GM23338 (cell line): ENCODE results near the gene SLC6A12. TPM values are rescaled to one million over a fixed set of nuclear protein-coding genes. Genes with fewer than 3 reads are reported as not detected.

ENCODE experiments used
- ATAC-seq: fragments of 200-7000 bp; cut with Tn5 transposase; 3 replicates; pipeline ENCODE4 v1.9.1; 2020
- DNase-seq: peaks from one replicate; pipeline ENCODE4 v3.0.0-alpha.2; 2015; ENCODE audit warnings: low spot score
- H2AFZ ChIP-seq: fragments of 200-600 bp; sonication (generic); 2 replicates; pipeline ENCODE4 v1.8.0; 2016; ENCODE audit warnings: antibody characterized with exemption, mild to moderate bottlenecking, moderate library complexity
- H3F3A ChIP-seq: fragments of 200-600 bp; sonication (generic); replicated peaks from 2 replicates; pipeline ENCODE4 v1.8.0; 2017; ENCODE audit warnings: antibody characterized with exemption, mixed run types, low read depth
- H3K27ac ChIP-seq: fragments of 200-600 bp; sonication (generic); 2 replicates; pipeline ENCODE4 v1.6.1; 2016; ENCODE audit warnings: low read depth
- H3K27me3 ChIP-seq: fragments of 200-600 bp; sonication (generic); 2 replicates; pipeline ENCODE4 v1.8.0; 2016; ENCODE audit warnings: mild to moderate bottlenecking, mixed run types, moderate library complexity; ENCODE audit not compliant: insufficient read depth
- H3K36me3 ChIP-seq: fragments of 200-600 bp; sonication (generic); 2 replicates; pipeline ENCODE4 v1.8.0; 2016; ENCODE audit warnings: mild to moderate bottlenecking; ENCODE audit not compliant: insufficient read depth
- H3K4me1 ChIP-seq: fragments of 200-600 bp; sonication (generic); 2 replicates; pipeline ENCODE4 v1.8.0; 2016; ENCODE audit warnings: mild to moderate bottlenecking, moderate library complexity; ENCODE audit not compliant: insufficient read depth
- H3K4me2 ChIP-seq: fragments of 200-600 bp; sonication (generic); 2 replicates; pipeline ENCODE4 v1.7.1; 2017; ENCODE audit warnings: mixed run types
- H3K4me3 ChIP-seq: fragments of 200-600 bp; sonication (generic); 2 replicates; pipeline ENCODE4 v1.6.1; 2016; ENCODE audit warnings: mixed run types
- H3K79me2 ChIP-seq: fragments of 200-600 bp; sonication (generic); replicated peaks from 2 replicates; pipeline ENCODE4 v1.8.0; 2017; ENCODE audit warnings: mild to moderate bottlenecking; ENCODE audit not compliant: insufficient read depth
- H3K9me2 ChIP-seq: fragments of 200-600 bp; sonication (generic); 2 replicates; pipeline ENCODE4 v1.8.0; 2017; ENCODE audit not compliant: insufficient read depth
- H4K20me1 ChIP-seq: fragments of 200-600 bp; sonication (generic); replicated peaks from 2 replicates; pipeline ENCODE4 v1.8.0; 2017; ENCODE audit warnings: mild to moderate bottlenecking; ENCODE audit not compliant: insufficient read depth
- H3K27ac Mint-ChIP-seq: 2 replicates; pipeline ENCODE4 v1.8.0; 2020; ENCODE audit warnings: inconsistent platforms, mild to moderate bottlenecking, moderate library complexity, mixed read lengths
- H3K27me3 Mint-ChIP-seq: 3 replicates; pipeline ENCODE4 v1.8.0; 2022; ENCODE audit warnings: low read depth, mild to moderate bottlenecking, moderate library complexity, mixed read lengths, inconsistent platforms; ENCODE audit not compliant: insufficient read depth, poor library complexity
- H3K36me3 Mint-ChIP-seq: 3 replicates; pipeline ENCODE4 v1.8.0; 2021; ENCODE audit warnings: low read depth, mild to moderate bottlenecking, inconsistent platforms, moderate library complexity, mixed read lengths
- H3K4me1 Mint-ChIP-seq: 3 replicates; pipeline ENCODE4 v1.8.0; 2020; ENCODE audit warnings: mild to moderate bottlenecking, inconsistent platforms, mixed read lengths
- H3K4me3 Mint-ChIP-seq: 3 replicates; pipeline ENCODE4 v1.8.0; 2021; ENCODE audit warnings: moderate library complexity, mild to moderate bottlenecking, inconsistent platforms, mixed read lengths
- H3K9me3 Mint-ChIP-seq: 3 replicates; pipeline ENCODE4 v1.8.0; 2020; ENCODE audit warnings: moderate library complexity, mild to moderate bottlenecking, inconsistent platforms, mixed read lengths
- CREB1 ChIP-seq: fragments of 250-450 bp; sonication (Bioruptor Pico); IDR thresholded peaks from 2 replicates; pipeline ENCODE4 v1.5.0; 2020; ENCODE audit warnings: low read depth, mild to moderate bottlenecking, moderate library complexity
- CTCF ChIP-seq, 2 experiments: fragments of 200-600 bp in 1 of 2; sonication (generic) in 1 of 2; conservative IDR thresholded peaks; 2 replicates each; pipeline versions ENCODE4 v1.5.1 to v1.6.1; 2016 to 2017; ENCODE audit warnings: antibody characterized with exemption in 2 of 2, low read depth in 2 of 2, mild to moderate bottlenecking in 2 of 2, moderate library complexity in 1 of 2
- ETS1 ChIP-seq: IDR thresholded peaks from 2 replicates; pipeline ENCODE4 v1.6.1; 2016; ENCODE audit warnings: antibody characterized with exemption
- EZH2 ChIP-seq: fragments of 200-600 bp; sonication (generic); IDR thresholded peaks from one replicate; pipeline ENCODE4 v1.8.0; 2017; ENCODE audit warnings: antibody characterized with exemption, mild to moderate bottlenecking, low read depth; ENCODE audit not compliant: unreplicated experiment
- EZH2phosphoT487 ChIP-seq: fragments of 200-600 bp; sonication (generic); IDR thresholded peaks from one replicate; pipeline ENCODE4 v1.8.1; 2018; ENCODE audit warnings: antibody characterized with exemption; ENCODE audit not compliant: unreplicated experiment
- JUNB ChIP-seq: IDR thresholded peaks from one replicate; pipeline ENCODE4 v1.6.1; 2016; ENCODE audit warnings: antibody characterized with exemption; ENCODE audit not compliant: unreplicated experiment
- NANOG ChIP-seq: IDR thresholded peaks from 2 replicates; pipeline ENCODE4 v1.6.1; 2016; ENCODE audit warnings: antibody characterized with exemption, borderline replicate concordance
- POLR2AphosphoS5 ChIP-seq: IDR thresholded peaks from 2 replicates; pipeline ENCODE4 v1.6.1; 2016; ENCODE audit warnings: antibody characterized with exemption, low read depth
- REST ChIP-seq: IDR thresholded peaks from one replicate; pipeline ENCODE4 v1.6.1; 2018; ENCODE audit warnings: antibody characterized with exemption; ENCODE audit not compliant: unreplicated experiment
- STAT1 ChIP-seq: IDR thresholded peaks from one replicate; pipeline ENCODE4 v1.6.1; 2016; ENCODE audit warnings: antibody characterized with exemption; ENCODE audit not compliant: unreplicated experiment
- ZNF114 ChIP-seq: fragments of 250-450 bp; sonication (Bioruptor Pico); IDR thresholded peaks from 2 replicates; pipeline ENCODE4 v1.5.0; 2020; ENCODE audit warnings: mild to moderate bottlenecking, moderate library complexity
- ZNF331 ChIP-seq: fragments of 250-450 bp; sonication (Bioruptor Pico); IDR thresholded peaks from 2 replicates; pipeline ENCODE4 v1.5.0; 2020; ENCODE audit warnings: low read depth, mild to moderate bottlenecking, moderate library complexity
- ZNF462 ChIP-seq: fragments of 250-450 bp; sonication (Bioruptor Pico); IDR thresholded peaks from 2 replicates; pipeline ENCODE4 v1.5.0; 2020; ENCODE audit warnings: mild to moderate bottlenecking, moderate library complexity
- polyA plus RNA-seq: library from polyadenylated mRNA; unstranded; fragments of >200 nt; fragmentation: Nextera tagmentation; extraction: Ambion mirVana; gene quantifications from 2 replicates; pipeline ENCODE4 v1.2.1, GENCODE V29; 2016
- total RNA-seq: library from RNA; depleted of rRNA; stranded (reverse); fragments of >200 nt; shearing (Covaris generic); gene quantifications from 2 replicates; pipeline ENCODE4 v1.2.3, GENCODE V29; 2014

The SLC6A12 gene
- total and polyA plus RNA-seq, 2 experiments from 2014 or later: 0.56 TPM; not detected in 1

GRCh38 chr12:236445-236844 is 22.5 kb upstream of the SLC6A12 start:
- Histone ChIP-seq H3K27me3 (no peaks in the 10 kb centered on the region), H3K4me3 (no peak overlapping the region), H3K4me2 (no peak overlapping the region), H3K27ac (no peak overlapping the region), H3K36me3 (no peaks in the 10 kb centered on the region), H2AFZ (no peak overlapping the region), H3K9me2 (no peaks in the 10 kb centered on the region), H3F3A (no peaks in the 10 kb centered on the region), H4K20me1 (no peaks in the 10 kb centered on the region), H3K79me2 (no peaks in the 10 kb centered on the region), H3K4me1 (peaks cover under 1% of the 10 kb centered on the region; the same call in 1 of the 2 replicates)
- ATAC-seq (no peak), DNase-seq (no peak)
- Mint-ChIP-seq H3K36me3 (peaks cover 13% of the 10 kb centered on the region), H3K4me1 (0 out of 3 replicates have a peak, but pooled peaks cover 3% of the 10 kb centered on the region), H3K9me3 (peaks cover 30% of the 10 kb centered on the region), H3K27ac (no peak overlapping the region), H3K4me3 (no peak overlapping the region), H3K27me3 (peaks cover 7% of the 10 kb centered on the region)
- TF ChIP-seq ETS1 (no peak), NANOG (no peak), ZNF114 (CRISPR knock-in tag) (no peak), REST (no peak), ZNF331 (CRISPR knock-in tag) (no peak), CTCF (conservative IDR thresholded peaks at IDR 0.05; ENCODE audit: low read depth in 2 of 2) (no peak), EZH2phosphoT487 (no peak), JUNB (no peak), CREB1 (CRISPR knock-in tag) (no peak), EZH2 (no peak), POLR2AphosphoS5 (no peak), ZNF462 (CRISPR knock-in tag) (no peak), STAT1 (no peak)
